Ovary (tissue), 3 donors: Measurements from ENCODE around the gene STARD8.

ENCODE experiments used
- EP300 ChIP-seq: sonication (generic); formaldehyde crosslinking; IDR thresholded peaks from one replicate; pipeline ENCODE4 v1.6.1; 2017; ENCODE audit warnings: antibody characterized with exemption
- POLR2A ChIP-seq: fragments of 450-650 bp; IDR thresholded peaks from one replicate; pipeline ENCODE4 v1.6.1; 2017; ENCODE audit warnings: antibody characterized with exemption, mild to moderate bottlenecking, moderate library complexity
- TF ChIP-seq, protein P1 (sequence below), 3 donors: fragments of 450-650 bp in 2 of 3; fragments of 200-600 bp in 1 of 3; IDR thresholded peaks; one replicate each; pipeline versions ENCODE4 v1.5.1 to v1.8.0; 2016 to 2022; ENCODE audit warnings: antibody characterized with exemption in 3 of 3, mild to moderate bottlenecking in 1 of 3
- donor health status: DM: no; HTN: no; CAD: no.

DNA sequence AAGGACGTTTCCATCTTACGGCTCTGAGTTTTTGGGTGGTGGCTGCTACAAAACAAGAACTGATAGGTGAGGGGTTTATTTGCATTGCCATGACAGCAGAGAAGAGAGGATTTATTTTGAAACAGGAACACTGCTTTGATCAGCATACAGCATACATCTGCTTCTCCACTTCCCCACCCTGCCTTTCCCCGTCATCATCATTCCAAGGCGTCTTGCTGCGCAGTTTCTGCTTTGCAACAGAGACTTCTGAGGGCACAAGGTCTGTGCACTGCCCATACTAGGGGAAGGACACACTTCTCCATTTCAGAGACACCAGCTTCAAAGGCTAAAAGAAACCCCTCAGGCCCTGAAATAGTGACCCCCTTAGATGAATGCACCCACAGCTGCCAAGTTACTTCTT, 19.1 kb downstream of the STARD8 start:
- TF ChIP-seq, protein P1, sequence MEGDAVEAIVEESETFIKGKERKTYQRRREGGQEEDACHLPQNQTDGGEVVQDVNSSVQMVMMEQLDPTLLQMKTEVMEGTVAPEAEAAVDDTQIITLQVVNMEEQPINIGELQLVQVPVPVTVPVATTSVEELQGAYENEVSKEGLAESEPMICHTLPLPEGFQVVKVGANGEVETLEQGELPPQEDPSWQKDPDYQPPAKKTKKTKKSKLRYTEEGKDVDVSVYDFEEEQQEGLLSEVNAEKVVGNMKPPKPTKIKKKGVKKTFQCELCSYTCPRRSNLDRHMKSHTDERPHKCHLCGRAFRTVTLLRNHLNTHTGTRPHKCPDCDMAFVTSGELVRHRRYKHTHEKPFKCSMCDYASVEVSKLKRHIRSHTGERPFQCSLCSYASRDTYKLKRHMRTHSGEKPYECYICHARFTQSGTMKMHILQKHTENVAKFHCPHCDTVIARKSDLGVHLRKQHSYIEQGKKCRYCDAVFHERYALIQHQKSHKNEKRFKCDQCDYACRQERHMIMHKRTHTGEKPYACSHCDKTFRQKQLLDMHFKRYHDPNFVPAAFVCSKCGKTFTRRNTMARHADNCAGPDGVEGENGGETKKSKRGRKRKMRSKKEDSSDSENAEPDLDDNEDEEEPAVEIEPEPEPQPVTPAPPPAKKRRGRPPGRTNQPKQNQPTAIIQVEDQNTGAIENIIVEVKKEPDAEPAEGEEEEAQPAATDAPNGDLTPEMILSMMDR (IDR thresholded peaks at IDR 0.05) = no peak
- TF ChIP-seq POLR2A (no peak), EP300 (no peak)
